Body of pancreas (tissue), 4 donors: ENCODE results near the gene CD79A. TPM values are rescaled to one million over a fixed set of nuclear protein-coding genes. Genes with fewer than 3 reads are reported as not detected.

Experiments
- ATAC-seq: fragments of 150-250 bp; one replicate; pipeline ENCODE4 v1.9.1; 2016
- DNase-seq, 4 donors: peaks; one replicate each; pipeline ENCODE4 v3.0.0-alpha.2; 2019
- H3K27ac ChIP-seq, 4 donors: fragments of 200-600 bp; sonication (generic); 1 replicate in 3 of 4; 2 replicates in 1 of 4; pipeline versions ENCODE4 v1.5.1 to v1.6.1; 2016 to 2019; ENCODE audit warnings: mild to moderate bottlenecking in 1 of 4, mixed read lengths in 1 of 4, moderate library complexity in 1 of 4
- H3K27me3 ChIP-seq, 2 donors: fragments of 200-600 bp; sonication (generic); one replicate each; pipeline ENCODE4 v1.6.0; 2016; ENCODE audit warnings: mild to moderate bottlenecking in 1 of 2
- H3K36me3 ChIP-seq, 2 donors: fragments of 200-600 bp; sonication (generic); replicated peaks in 1 of 2; 2 replicates each; pipeline ENCODE4 v1.5.1; 2016; ENCODE audit warnings: low read depth in 2 of 2; ENCODE audit not compliant: insufficient read depth in 1 of 2
- H3K4me1 ChIP-seq: fragments of 200-600 bp; sonication (generic); one replicate; pipeline ENCODE4 v1.6.0; 2016
- H3K4me3 ChIP-seq, 2 donors: fragments of 200-600 bp; sonication (generic); 1 replicate in 1 of 2; 2 replicates in 1 of 2; pipeline ENCODE4 v1.5.1; 2016 to 2019
- H3K9me3 ChIP-seq, 3 donors: fragments of 200-600 bp; sonication (generic); 1 replicate in 2 of 3; 2 replicates in 1 of 3; pipeline ENCODE4 v1.5.1; 2016
- POLR2A ChIP-seq, 3 donors: fragments of 450-650 bp; IDR thresholded peaks; one replicate each; pipeline ENCODE4 v1.6.1; 2016; ENCODE audit warnings: antibody characterized with exemption in 3 of 3, mild to moderate bottlenecking in 2 of 3
- WGBS, 2 donors: methylation state at CpG; one replicate each; pipeline ENCODE4 v1.1.5; 2017; 5-methylcytosine and 5-hydroxymethylcytosine counted together
- intact Hi-C: fragments of 100-400 bp; cut with DNase I; formaldehyde crosslinking; loops from one replicate; pipeline ENCODE4 v1.15.1; 2023
- total RNA-seq, 2 donors: library from RNA; depleted of rRNA; stranded (reverse); fragments of >200 nt; gene quantifications; one replicate each; pipeline ENCODE4 v1.1.0, GENCODE V29; 2016
- TF ChIP-seq, protein P1 (sequence below), 7 experiments: fragments of 450-650 bp in 4 of 7; fragments of 200-600 bp in 3 of 7; sonication (generic) in 3 of 7; IDR thresholded peaks; one replicate each; pipeline ENCODE4 v1.5.1; 2016 to 2019; ENCODE audit warnings: antibody characterized with exemption in 7 of 7

Gene CD79A
- total RNA-seq, 2 donors from 2014 or later: not detected

DNA sequence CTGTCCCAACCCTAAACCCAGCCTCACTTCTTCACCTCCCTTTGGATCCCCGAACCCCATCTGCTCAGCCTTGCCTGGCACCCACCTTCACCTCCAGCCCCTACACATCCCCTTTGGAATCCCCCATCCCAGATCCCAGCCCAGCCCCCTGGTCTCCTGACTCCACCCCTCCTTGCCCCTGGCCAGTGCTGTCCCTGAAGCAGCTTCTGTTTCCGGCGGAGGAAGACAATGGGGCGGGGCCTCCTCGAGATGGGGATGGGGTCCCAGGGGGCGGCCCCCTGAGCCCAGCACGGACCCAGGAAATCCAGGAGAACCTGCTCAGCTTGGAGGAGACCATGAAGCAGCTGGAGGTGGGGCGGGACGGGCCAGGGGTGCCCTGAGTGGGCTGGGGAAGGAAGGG lies 29.2 kb downstream of the CD79A start:
- Histone ChIP-seq H3K27me3 (no peaks in the 10 kb centered on the region), H3K36me3 (peaks cover 0 to 36% of the 10 kb centered on the region in 2 donors), H3K4me3 (no peak overlapping the region), H3K4me1 (peaks cover 12% of the 10 kb centered on the region), H3K27ac (no peak overlapping the region), H3K9me3 (no peaks in the 10 kb centered on the region)
- DNase-seq (no peak), ATAC-seq (no peak)
- 80 to 81% methylated on average over 8 to 9 of the region's 9 CpGs for WGBS, 2 donors
- TF ChIP-seq, protein P1, sequence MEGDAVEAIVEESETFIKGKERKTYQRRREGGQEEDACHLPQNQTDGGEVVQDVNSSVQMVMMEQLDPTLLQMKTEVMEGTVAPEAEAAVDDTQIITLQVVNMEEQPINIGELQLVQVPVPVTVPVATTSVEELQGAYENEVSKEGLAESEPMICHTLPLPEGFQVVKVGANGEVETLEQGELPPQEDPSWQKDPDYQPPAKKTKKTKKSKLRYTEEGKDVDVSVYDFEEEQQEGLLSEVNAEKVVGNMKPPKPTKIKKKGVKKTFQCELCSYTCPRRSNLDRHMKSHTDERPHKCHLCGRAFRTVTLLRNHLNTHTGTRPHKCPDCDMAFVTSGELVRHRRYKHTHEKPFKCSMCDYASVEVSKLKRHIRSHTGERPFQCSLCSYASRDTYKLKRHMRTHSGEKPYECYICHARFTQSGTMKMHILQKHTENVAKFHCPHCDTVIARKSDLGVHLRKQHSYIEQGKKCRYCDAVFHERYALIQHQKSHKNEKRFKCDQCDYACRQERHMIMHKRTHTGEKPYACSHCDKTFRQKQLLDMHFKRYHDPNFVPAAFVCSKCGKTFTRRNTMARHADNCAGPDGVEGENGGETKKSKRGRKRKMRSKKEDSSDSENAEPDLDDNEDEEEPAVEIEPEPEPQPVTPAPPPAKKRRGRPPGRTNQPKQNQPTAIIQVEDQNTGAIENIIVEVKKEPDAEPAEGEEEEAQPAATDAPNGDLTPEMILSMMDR (IDR thresholded peaks at IDR 0.05): no peak
- TF ChIP-seq POLR2A (IDR thresholded peaks at IDR 0.05): no peak
- intact Hi-C loops: no loop called here

DNA sequence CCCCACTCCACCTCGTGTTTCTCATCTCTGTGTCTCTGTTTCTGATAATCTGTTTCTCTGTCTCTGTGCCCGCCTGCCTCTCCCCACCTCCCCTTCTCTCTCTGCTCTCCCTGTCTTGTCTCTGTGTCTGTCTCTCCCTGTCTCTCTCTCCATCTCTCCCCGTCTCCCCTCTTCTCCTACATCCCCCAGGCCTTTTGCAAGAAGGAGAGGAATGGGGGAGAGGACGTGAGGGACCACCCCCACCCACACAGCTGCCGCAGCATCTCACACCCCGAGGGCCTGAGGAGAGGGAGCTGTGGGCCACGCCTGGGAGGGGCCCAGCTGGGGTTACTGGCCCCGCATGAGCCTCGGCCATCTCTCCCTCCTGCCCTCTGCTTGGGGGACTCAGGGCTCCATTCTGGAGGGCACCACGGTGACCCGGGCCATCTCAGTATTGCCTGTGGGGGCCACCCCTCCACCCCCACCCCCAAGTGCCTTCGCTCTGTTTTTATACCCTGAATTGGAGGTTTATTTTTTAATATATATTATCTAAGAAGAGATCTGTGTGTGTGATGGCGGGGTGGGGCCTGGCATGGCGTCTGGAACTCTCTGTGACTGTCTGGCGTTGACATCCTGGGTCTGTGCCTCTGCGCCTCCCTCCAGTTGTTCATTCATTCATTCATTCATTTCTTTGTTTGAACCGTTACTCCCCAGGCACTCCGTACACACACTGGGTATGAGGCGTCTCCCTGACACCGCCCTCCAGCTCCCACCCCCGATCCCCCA lies 30.0 kb downstream of the CD79A start:
- Histone ChIP-seq H3K27ac (no peak overlapping the region), H3K4me1 (peaks cover 12% of the 10 kb centered on the region), H3K36me3 (peaks cover 0 to 28% of the 10 kb centered on the region in 2 donors), H3K9me3 (no peaks in the 10 kb centered on the region), H3K4me3 (no peak overlapping the region), H3K27me3 (no peaks in the 10 kb centered on the region)
- DNase-seq (no peak), ATAC-seq (no peak)
- intact Hi-C loops: no loop called here
- WGBS, 2 donors: 84 to 89% methylated on average over 19 to 20 of the region's 21 CpGs
- TF ChIP-seq, protein P1 (IDR thresholded peaks at IDR 0.05): no peak
- no peak for TF ChIP-seq POLR2A (IDR thresholded peaks at IDR 0.05)

DNA sequence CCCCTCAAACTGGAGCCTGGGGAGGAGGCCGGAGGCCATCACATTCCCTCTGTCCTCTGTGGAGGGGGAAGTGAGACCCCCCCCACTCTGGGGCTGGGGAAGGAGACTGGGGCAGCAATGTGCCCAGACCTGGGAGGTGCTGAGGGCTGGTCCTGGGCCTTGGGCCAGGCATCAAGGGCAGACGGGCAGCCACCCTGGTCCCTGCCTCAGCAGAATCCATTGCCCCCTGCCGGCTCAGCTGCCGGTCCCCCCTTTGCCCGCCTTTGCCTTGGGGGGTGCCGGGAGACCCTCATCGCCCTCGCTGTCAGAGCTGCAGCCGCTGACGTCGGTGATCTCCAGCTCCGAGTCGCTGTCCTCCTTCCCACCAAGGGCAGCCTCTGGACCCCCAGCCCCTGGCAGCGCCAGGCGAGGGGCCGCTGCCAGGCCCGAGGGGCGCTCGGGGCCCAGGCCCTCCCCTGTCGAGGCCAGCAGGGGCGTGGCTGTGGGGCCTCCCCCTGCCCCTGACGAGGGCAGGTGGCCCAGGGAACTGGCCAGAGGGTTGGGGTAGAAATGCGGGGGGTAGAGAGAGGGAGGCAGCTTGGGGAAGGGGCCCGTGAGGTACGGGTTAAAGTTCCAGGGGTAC lies 31.0 kb downstream of the CD79A start:
- peaks cover 0 to 18% of the 10 kb centered on the region in 2 donors for H3K36me3 ChIP-seq
- WGBS, 2 donors: 63 to 79% methylated on average over 4 to 25 of the region's 25 CpGs

DNA sequence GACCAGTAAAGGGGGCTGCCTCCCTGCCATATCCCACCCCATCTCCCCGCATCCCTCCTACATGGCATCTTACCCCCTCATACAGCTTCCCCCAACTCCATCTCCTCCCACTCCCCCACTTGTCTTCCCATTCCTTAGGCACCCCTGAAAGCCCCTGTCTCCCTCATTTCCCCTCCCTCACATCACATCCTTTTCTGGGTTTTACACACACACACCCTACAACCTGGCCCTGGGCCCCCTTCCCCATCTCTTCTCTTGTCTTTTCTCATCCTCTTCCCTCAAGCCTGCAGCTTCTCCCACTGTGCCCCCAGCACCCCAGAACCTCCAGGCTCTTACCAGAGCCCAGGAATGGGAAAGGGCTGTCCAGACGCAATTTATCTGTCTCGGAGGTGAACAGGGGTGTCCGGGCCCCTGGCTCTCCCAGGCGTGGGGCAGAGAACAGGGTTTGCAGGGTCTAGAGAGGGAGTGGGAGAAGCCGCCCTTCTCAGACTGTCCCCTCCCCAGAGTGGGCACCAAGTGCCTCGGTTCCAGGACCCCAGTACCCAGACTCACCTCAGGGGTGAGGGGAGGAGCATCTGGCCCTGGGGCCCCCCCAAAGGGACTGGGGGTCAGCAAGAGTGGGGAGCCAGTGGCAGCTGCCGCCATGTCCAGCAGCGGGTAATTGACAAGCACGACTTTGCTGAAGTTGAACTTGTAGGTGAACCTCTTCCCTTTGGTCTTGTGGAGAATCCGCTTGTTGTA lies 31.8 kb downstream of the CD79A start:
- H3K27ac ChIP-seq: no peak overlapping the region
- DNase-seq: no peak
- 59 to 70% methylated on average over 8 to 11 of the region's 11 CpGs for WGBS, 2 donors
- intact Hi-C loops: no loop called here
- no peak for TF ChIP-seq POLR2A (IDR thresholded peaks at IDR 0.05)
- TF ChIP-seq, protein P1 (IDR thresholded peaks at IDR 0.05): no peak
- H3K9me3 ChIP-seq: no peaks in the 10 kb centered on the region
- no peak for ATAC-seq
- H3K27me3 ChIP-seq: peaks cover 0 to 4% of the 10 kb centered on the region in 2 donors
- peaks cover 10% of the 10 kb centered on the region for H3K4me1 ChIP-seq
- H3K36me3 ChIP-seq: peaks cover 0 to 12% of the 10 kb centered on the region in 2 donors
- no peak overlapping the region for H3K4me3 ChIP-seq

More for the DNA sequence above, 31.0 kb downstream of the CD79A start:
- DNase-seq (no peak), ATAC-seq (no peak)
- H3K27me3 ChIP-seq: no peaks in the 10 kb centered on the region
- intact Hi-C loops: no loop called here
- H3K4me1 ChIP-seq: peaks cover 12% of the 10 kb centered on the region
- TF ChIP-seq POLR2A (IDR thresholded peaks at IDR 0.05): no peak
- TF ChIP-seq, protein P1 (IDR thresholded peaks at IDR 0.05): no peak
- H3K27ac ChIP-seq: no peak overlapping the region
- no peaks in the 10 kb centered on the region for H3K9me3 ChIP-seq
- H3K4me3 ChIP-seq: no peak overlapping the region
